OCI-LY3 (cell line): ENCODE results near the gene VGLL2.

Experiments used
- EZH2phosphoT487 ChIP-seq: fragments of 200-600 bp; shearing (Covaris generic); IDR thresholded peaks from 2 replicates; pipeline ENCODE4 v1.6.1; 2018; ENCODE audit warnings: antibody characterized with exemption, mixed run types, low read depth
- TF ChIP-seq, protein P1 (sequence below): fragments of 200-600, 300-600 bp; sonication (generic); IDR thresholded peaks from 2 replicates; pipeline ENCODE4 v1.5.1; 2014; ENCODE audit warnings: antibody characterized with exemption, low read length, low read depth

DNA sequence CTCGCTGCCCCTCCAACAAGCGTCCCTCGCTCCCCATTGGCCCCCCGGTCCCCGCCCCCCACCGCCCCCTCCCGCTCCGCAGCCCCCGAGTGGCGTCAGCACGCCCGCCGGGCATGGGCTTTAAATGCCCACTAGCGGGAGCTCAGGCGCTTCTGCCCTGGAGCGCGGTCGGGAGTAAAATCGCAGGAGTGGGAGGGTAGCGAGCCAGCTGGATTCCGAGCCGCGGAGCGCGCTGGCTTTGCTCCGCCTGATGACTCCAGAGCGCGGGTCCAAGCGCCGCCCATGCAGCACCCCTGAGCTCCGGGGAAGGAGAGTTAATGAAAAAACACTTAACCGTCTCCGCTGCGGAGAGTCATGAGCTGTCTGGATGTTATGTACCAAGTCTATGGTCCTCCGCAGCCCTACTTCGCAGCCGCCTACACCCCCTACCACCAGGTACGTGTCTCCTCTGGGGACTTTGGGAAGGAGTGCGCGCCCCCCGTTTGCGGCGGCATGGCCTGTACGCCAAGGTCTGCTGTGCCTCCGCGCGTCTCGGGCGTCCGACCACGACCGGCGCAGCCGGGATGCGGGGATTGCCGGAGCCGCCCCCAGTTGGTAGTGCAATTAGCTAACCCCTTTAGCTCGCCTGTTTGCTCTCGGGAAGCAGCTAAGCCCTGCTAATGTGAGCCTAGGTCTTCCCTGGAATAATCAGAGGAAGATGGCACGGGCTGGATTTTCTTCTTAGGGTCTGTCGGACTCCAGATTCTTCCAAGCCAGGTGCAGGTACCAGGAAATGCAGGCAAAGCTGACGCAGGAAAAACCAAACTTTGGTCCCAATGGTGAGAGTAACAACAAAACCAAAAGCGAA is at the start of gene VGLL2:
- TF ChIP-seq, protein P1, sequence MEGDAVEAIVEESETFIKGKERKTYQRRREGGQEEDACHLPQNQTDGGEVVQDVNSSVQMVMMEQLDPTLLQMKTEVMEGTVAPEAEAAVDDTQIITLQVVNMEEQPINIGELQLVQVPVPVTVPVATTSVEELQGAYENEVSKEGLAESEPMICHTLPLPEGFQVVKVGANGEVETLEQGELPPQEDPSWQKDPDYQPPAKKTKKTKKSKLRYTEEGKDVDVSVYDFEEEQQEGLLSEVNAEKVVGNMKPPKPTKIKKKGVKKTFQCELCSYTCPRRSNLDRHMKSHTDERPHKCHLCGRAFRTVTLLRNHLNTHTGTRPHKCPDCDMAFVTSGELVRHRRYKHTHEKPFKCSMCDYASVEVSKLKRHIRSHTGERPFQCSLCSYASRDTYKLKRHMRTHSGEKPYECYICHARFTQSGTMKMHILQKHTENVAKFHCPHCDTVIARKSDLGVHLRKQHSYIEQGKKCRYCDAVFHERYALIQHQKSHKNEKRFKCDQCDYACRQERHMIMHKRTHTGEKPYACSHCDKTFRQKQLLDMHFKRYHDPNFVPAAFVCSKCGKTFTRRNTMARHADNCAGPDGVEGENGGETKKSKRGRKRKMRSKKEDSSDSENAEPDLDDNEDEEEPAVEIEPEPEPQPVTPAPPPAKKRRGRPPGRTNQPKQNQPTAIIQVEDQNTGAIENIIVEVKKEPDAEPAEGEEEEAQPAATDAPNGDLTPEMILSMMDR, result no peak
- TF ChIP-seq EZH2phosphoT487, result no peak
